Panc1 (cell line): ENCODE results near the gene ADORA1. TPM values are rescaled to one million over a fixed set of nuclear protein-coding genes. Genes with fewer than 3 reads are reported as not detected.

Experiments used
- ATAC-seq: fragments of 200-7000 bp; cut with Tn5 transposase; 2 replicates; pipeline ENCODE4 v1.9.1; 2020; ENCODE audit warnings: mild to moderate bottlenecking, moderate library complexity
- BruUV-seq: library from RNA; stranded (reverse); fragments of 400-500 nt; replicated peaks from 2 replicates; lab custom pipeline; 2021; lab: Mats Ljungman, UMichigan
- CTCF ChIA-PET: fragments of 300-600 bp; sonication (Branson Sonifier 250); formaldehyde crosslinking; loops from one replicate; lab custom pipeline; 2022; ENCODE audit warnings: antibody characterized with exemption; lab: Charles Lee
- POLR2A ChIA-PET: fragments of 300-600 bp; sonication (Branson Sonifier 250); formaldehyde crosslinking; loops from one replicate; lab custom pipeline; 2022; ENCODE audit warnings: antibody characterized with exemption; lab: Charles Lee
- DNase-seq: peaks from one replicate; pipeline ENCODE4 v3.0.0-alpha.2; 2010; ENCODE audit warnings: low read depth, low spot score
- H3K27ac ChIP-seq: 2 replicates; pipeline ENCODE4 v1.5.1; 2011; ENCODE audit warnings: mild to moderate bottlenecking, low read length, inconsistent platforms
- H3K27me3 ChIP-seq: fragments of 200-500 bp; sonication (Bioruptor generic); 2 replicates; pipeline ENCODE4 v1.6.0; 2014; ENCODE audit warnings: low read length, inconsistent platforms; ENCODE audit not compliant: control insufficient read depth, insufficient read depth
- H3K36me3 ChIP-seq: fragments of 200-500 bp; sonication (Bioruptor generic); 2 replicates; pipeline ENCODE4 v1.5.1; 2014; ENCODE audit warnings: inconsistent platforms, mild to moderate bottlenecking, low read length, moderate library complexity; ENCODE audit not compliant: control insufficient read depth, insufficient read depth
- H3K4me1 ChIP-seq: 2 replicates; pipeline ENCODE4 v1.5.1; 2011; ENCODE audit warnings: inconsistent platforms, mild to moderate bottlenecking, low read length, moderate library complexity; ENCODE audit not compliant: control insufficient read depth, insufficient read depth
- H3K4me3 ChIP-seq, 2 experiments: 2 replicates each; pipeline ENCODE4 v1.5.1; 2011 to 2012; ENCODE audit warnings: low read depth in 2 of 2, low read length in 2 of 2, mild to moderate bottlenecking in 2 of 2, inconsistent platforms in 1 of 2, moderate library complexity in 1 of 2
- H3K9me3 ChIP-seq: fragments of 200-500 bp; sonication (Bioruptor generic); 2 replicates; pipeline ENCODE4 v1.5.1; 2014; ENCODE audit warnings: low read depth, mild to moderate bottlenecking, inconsistent platforms, low read length, moderate library complexity; ENCODE audit not compliant: control insufficient read depth, insufficient read depth
- POLR2AphosphoS5 ChIP-seq: IDR thresholded peaks from 2 replicates; pipeline ENCODE4 v1.6.1; 2012; ENCODE audit warnings: mild to moderate bottlenecking, low read depth, low read length, moderate library complexity
- REST ChIP-seq, 2 experiments: IDR thresholded peaks; 2 replicates each; pipeline ENCODE4 v1.6.1; 2011 to 2012; ENCODE audit warnings: low read depth in 2 of 2, control low read depth in 1 of 2, low read length in 1 of 2, mild to moderate bottlenecking in 1 of 2, moderate library complexity in 1 of 2; ENCODE audit not compliant: insufficient read depth in 1 of 2
- SIN3A ChIP-seq: IDR thresholded peaks from 2 replicates; pipeline ENCODE4 v1.6.1; 2012; ENCODE audit warnings: low read depth, mild to moderate bottlenecking, low read length, moderate library complexity, borderline replicate concordance; ENCODE audit not compliant: insufficient read depth
- TCF7L2 ChIP-seq: IDR thresholded peaks from 2 replicates; pipeline ENCODE4 v1.6.1; 2011; ENCODE audit warnings: mild to moderate bottlenecking, low read depth, low read length, inconsistent platforms
- in situ Hi-C: cut with HindIII; loops from 2 replicates; pipeline ENCODE4 v1.10.0; 2016; ENCODE audit warnings: low sequenced_read_pairs, low pct_unique_long_range_greater_than_20kb
- intact Hi-C: fragments of 100-400 bp; cut with micrococcal nuclease; formaldehyde crosslinking; loops from one replicate; pipeline ENCODE4 v1.10.0; 2022; ENCODE audit not compliant: unreplicated experiment
- total RNA-seq: library from RNA; stranded (reverse); gene quantifications from one replicate; pipeline ENCODE4 v1.2.1, GENCODE V29; 2021; ENCODE audit not compliant: unreplicated experiment
- TF ChIP-seq, protein P1 (sequence below): fragments of 450-650 bp; IDR thresholded peaks from 2 replicates; pipeline ENCODE4 v1.5.1; 2017; ENCODE audit warnings: mild to moderate bottlenecking

ADORA1 gene
- total RNA-seq, 1 experiment from 2014 or later, result 8.5 TPM

GRCh38 chr1:203173566-203173965 lies 46.0 kb downstream of the ADORA1 start:
- CTCF ChIA-PET, result interaction anchor here (0.6 to 3.9 kb wide), 2 partner anchors 56 to 68 kb away, joined by 3 to 19 read pairs; no protein-coding TSS in a partner anchor

DNA sequence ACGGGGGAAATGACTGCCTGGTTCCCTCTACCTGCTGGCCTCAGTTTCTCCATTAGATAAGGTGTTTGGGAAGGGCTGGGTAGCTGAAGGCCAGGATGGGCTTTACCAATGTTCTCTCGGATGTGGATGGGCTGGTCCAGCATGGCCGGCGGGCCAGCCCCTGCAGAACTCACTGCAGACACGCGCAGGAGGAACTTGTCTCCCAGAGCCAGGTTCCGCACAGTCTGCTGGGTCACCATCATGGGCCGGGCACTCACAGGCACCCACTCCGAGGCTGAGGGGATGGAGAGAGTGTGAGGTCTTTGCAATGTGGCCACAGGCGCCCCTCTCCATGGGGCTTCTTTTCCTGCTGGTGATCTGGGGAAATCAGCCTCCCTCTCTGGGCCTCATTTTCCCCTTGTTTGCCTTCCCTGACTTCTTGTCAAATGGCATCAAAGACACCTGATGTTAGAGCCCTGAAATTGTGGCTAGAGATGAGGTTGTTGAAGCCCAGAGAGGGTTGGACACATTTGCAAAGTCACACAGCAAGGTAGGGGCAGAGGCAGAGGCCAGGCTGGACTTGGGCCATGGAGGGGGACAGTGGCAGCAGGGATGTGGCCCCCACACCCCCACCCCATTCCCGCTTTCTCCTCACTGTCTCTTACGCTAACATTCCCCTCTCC lies 46.9 kb downstream of the ADORA1 start:
- no peaks in the 10 kb centered on the region for H3K27me3 ChIP-seq
- H3K36me3 ChIP-seq, result no peaks in the 10 kb centered on the region
- POLR2A ChIA-PET, result no interaction called here
- in situ Hi-C loops (no loop called here), intact Hi-C loops (no loop called here)
- BruUV-seq, result no TSS peak
- CTCF ChIA-PET, result interaction anchor here (0.6 kb wide), 1 partner anchor 56 kb away, joined by 4 read pairs; no protein-coding TSS in a partner anchor
- no peaks in the 10 kb centered on the region; the same call in 1 of the 2 replicates for H3K4me1 ChIP-seq
- TF ChIP-seq, protein P1, sequence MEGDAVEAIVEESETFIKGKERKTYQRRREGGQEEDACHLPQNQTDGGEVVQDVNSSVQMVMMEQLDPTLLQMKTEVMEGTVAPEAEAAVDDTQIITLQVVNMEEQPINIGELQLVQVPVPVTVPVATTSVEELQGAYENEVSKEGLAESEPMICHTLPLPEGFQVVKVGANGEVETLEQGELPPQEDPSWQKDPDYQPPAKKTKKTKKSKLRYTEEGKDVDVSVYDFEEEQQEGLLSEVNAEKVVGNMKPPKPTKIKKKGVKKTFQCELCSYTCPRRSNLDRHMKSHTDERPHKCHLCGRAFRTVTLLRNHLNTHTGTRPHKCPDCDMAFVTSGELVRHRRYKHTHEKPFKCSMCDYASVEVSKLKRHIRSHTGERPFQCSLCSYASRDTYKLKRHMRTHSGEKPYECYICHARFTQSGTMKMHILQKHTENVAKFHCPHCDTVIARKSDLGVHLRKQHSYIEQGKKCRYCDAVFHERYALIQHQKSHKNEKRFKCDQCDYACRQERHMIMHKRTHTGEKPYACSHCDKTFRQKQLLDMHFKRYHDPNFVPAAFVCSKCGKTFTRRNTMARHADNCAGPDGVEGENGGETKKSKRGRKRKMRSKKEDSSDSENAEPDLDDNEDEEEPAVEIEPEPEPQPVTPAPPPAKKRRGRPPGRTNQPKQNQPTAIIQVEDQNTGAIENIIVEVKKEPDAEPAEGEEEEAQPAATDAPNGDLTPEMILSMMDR, result no peak
- TF ChIP-seq POLR2AphosphoS5, result no peak
- TF ChIP-seq REST (IDR thresholded peaks at IDR 0.05; ENCODE audit: insufficient read depth in 1 of 2, low read depth in 2 of 2, low read length in 1 of 2), result no peak
- TF ChIP-seq TCF7L2, result no peak
- no peak for TF ChIP-seq SIN3A
- no peaks in the 10 kb centered on the region for H3K9me3 ChIP-seq
- H3K27ac ChIP-seq, result no peak overlapping the region
- no peak overlapping the region for H3K4me3 ChIP-seq
- DNase-seq (no peak), ATAC-seq (no peak)

More at GRCh38 chr1:203173566-203173965, 46.0 kb downstream of the ADORA1 start:
- Histone ChIP-seq H3K27ac (no peak overlapping the region), H3K9me3 (no peaks in the 10 kb centered on the region), H3K27me3 (no peaks in the 10 kb centered on the region), H3K36me3 (no peaks in the 10 kb centered on the region), H3K4me3 (no peak overlapping the region), H3K4me1 (no peaks in the 10 kb centered on the region; the same call in 1 of the 2 replicates)
- no peak for DNase-seq
- in situ Hi-C loops, result no loop called here
- TF ChIP-seq POLR2AphosphoS5 (no peak), REST (IDR thresholded peaks at IDR 0.05; ENCODE audit: insufficient read depth in 1 of 2, low read depth in 2 of 2, low read length in 1 of 2) (no peak), TCF7L2 (no peak), SIN3A (no peak)
- TF ChIP-seq, protein P1, result no peak
- intact Hi-C loops, result loop anchor here (2.0 kb wide), 2 partner anchors 57 to 135 kb away; no protein-coding TSS in a partner anchor
- BruUV-seq, result no TSS peak
- POLR2A ChIA-PET, result no interaction called here
- no peak for ATAC-seq
